CD14-positive monocyte (primary cell): ENCODE data around the gene FBLL1. TPM values are rescaled to one million over a fixed set of nuclear protein-coding genes. Genes with fewer than 3 reads are reported as not detected.

ENCODE experiments used
- DNase-seq, 3 donors: peaks; one replicate each; pipeline ENCODE4 v3.0.0-alpha.2; 2011 to 2022
- H2AFZ ChIP-seq: 2 replicates; pipeline ENCODE4 v1.6.0; 2012; ENCODE audit warnings: mild to moderate bottlenecking, low read depth, low read length, inconsistent platforms; ENCODE audit not compliant: insufficient read depth, poor library complexity, severe bottlenecking
- H3K27ac ChIP-seq, 2 donors: 1 replicate in 1 of 2; 2 replicates in 1 of 2; pipeline ENCODE4 v1.5.1; 2012 to 2013; ENCODE audit warnings: low read length in 2 of 2, control low read depth in 1 of 2, inconsistent platforms in 1 of 2, low read depth in 1 of 2, mild to moderate bottlenecking in 1 of 2
- H3K27me3 ChIP-seq, 2 donors: one replicate each; pipeline versions ENCODE4 v1.6.0 to v1.6.1; 2011 to 2013; ENCODE audit warnings: low read length in 2 of 2; ENCODE audit not compliant: control insufficient read depth in 2 of 2, insufficient read depth in 2 of 2
- H3K36me3 ChIP-seq, 2 donors: replicated peaks in 1 of 2; 1 replicate in 1 of 2; 2 replicates in 1 of 2; pipeline versions ENCODE4 v1.5.1 to v1.6.1; 2012 to 2013; ENCODE audit warnings: low read length in 2 of 2, control low read depth in 1 of 2, inconsistent platforms in 1 of 2, mild to moderate bottlenecking in 1 of 2; ENCODE audit not compliant: insufficient read depth in 2 of 2, control insufficient read depth in 1 of 2
- H3K4me1 ChIP-seq, 2 donors: 1 replicate in 1 of 2; 2 replicates in 1 of 2; pipeline versions ENCODE4 v1.5.1 to v1.6.1; 2012 to 2013; ENCODE audit warnings: low read length in 2 of 2, control low read depth in 1 of 2, inconsistent platforms in 1 of 2, mild to moderate bottlenecking in 1 of 2, moderate library complexity in 1 of 2; ENCODE audit not compliant: insufficient read depth in 2 of 2, control insufficient read depth in 1 of 2
- H3K4me2 ChIP-seq: replicated peaks from 2 replicates; pipeline ENCODE3; 2012; ENCODE audit warnings: low read length, moderate library complexity, mild to moderate bottlenecking; ENCODE audit not compliant: poor library complexity, severe bottlenecking; ENCODE audit errors: extremely low read depth
- H3K4me3 ChIP-seq, 3 experiments: fragments of 200-600 bp in 1 of 3; sonication (generic) in 1 of 3; replicated peaks in 1 of 3; 1 replicate in 2 of 3; 2 replicates in 1 of 3; pipeline ENCODE4 v1.5.1; 2011 to 2013; ENCODE audit warnings: low read length in 3 of 3, mild to moderate bottlenecking in 3 of 3, control low read depth in 2 of 3, low read depth in 2 of 3, inconsistent platforms in 1 of 3, moderate library complexity in 1 of 3
- H3K79me2 ChIP-seq: 2 replicates; pipeline ENCODE4 v1.6.0; 2012; ENCODE audit warnings: mild to moderate bottlenecking, control low read depth, inconsistent platforms, low read length, moderate library complexity; ENCODE audit not compliant: insufficient read depth
- H3K9ac ChIP-seq: 2 replicates; pipeline ENCODE4 v1.6.0; 2017; ENCODE audit warnings: low read length, mild to moderate bottlenecking; ENCODE audit not compliant: insufficient read depth, poor library complexity, severe bottlenecking
- H3K9me3 ChIP-seq, 2 donors: replicated peaks in 1 of 2; 1 replicate in 1 of 2; 2 replicates in 1 of 2; pipeline versions ENCODE4 v1.5.1 to v1.6.1; 2012 to 2013; ENCODE audit warnings: low read length in 2 of 2, control low read depth in 1 of 2; ENCODE audit not compliant: control insufficient read depth in 1 of 2, insufficient read depth in 1 of 2
- H4K20me1 ChIP-seq: 2 replicates; pipeline ENCODE4 v1.6.0; 2012; ENCODE audit warnings: mild to moderate bottlenecking, low read length, control low read depth, moderate library complexity; ENCODE audit not compliant: insufficient read depth
- H3K27ac Mint-ChIP-seq, 7 donors: one replicate each; pipeline ENCODE4 v1.8.0; 2020; ENCODE audit warnings: mild to moderate bottlenecking in 7 of 7, mixed read lengths in 7 of 7, moderate library complexity in 6 of 7, inconsistent platforms in 2 of 7
- H3K27me3 Mint-ChIP-seq, 3 donors: one replicate each; pipeline ENCODE4 v1.8.0; 2021 to 2022; ENCODE audit warnings: low read depth in 3 of 3, mild to moderate bottlenecking in 3 of 3, mixed read lengths in 3 of 3, moderate library complexity in 3 of 3, inconsistent platforms in 1 of 3
- H3K36me3 Mint-ChIP-seq, 2 donors: one replicate each; pipeline ENCODE4 v1.8.0; 2020; ENCODE audit warnings: mixed read lengths in 2 of 2, inconsistent platforms in 1 of 2, mild to moderate bottlenecking in 1 of 2
- H3K4me1 Mint-ChIP-seq: one replicate; pipeline ENCODE4 v1.8.0; 2020; ENCODE audit warnings: mild to moderate bottlenecking, mixed read lengths
- H3K4me3 Mint-ChIP-seq, 2 donors: one replicate each; pipeline ENCODE4 v1.8.0; 2020; ENCODE audit warnings: mild to moderate bottlenecking in 2 of 2, mixed read lengths in 2 of 2, moderate library complexity in 1 of 2
- H3K9me3 Mint-ChIP-seq, 7 donors: one replicate each; pipeline ENCODE4 v1.8.0; 2020 to 2022; ENCODE audit warnings: mixed read lengths in 7 of 7, mild to moderate bottlenecking in 6 of 7, moderate library complexity in 6 of 7, inconsistent platforms in 2 of 7
- WGBS: methylation state at CpG from one replicate; pipeline ENCODE4 v1.1.5; 2013; ENCODE audit warnings: missing lambda C conversion rate; ENCODE audit not compliant: insufficient coverage; 5-methylcytosine and 5-hydroxymethylcytosine counted together
- intact Hi-C, 2 donors: fragments of 100-400 bp; cut with micrococcal nuclease; formaldehyde crosslinking; loops; one replicate each; pipeline versions ENCODE4 v1.15.0 to v1.15.1; 2023
- polyA plus RNA-seq, 3 donors: library from polyadenylated mRNA; depleted of rRNA in 1 of 3; unstranded in 2 of 3; stranded (reverse) in 1 of 3; fragments of 300-500 nt in 2 of 3; fragments of >200 nt in 1 of 3; fragmentation: Illumina TruSeq in 2 of 3; gene quantifications; 1 replicate in 2 of 3; 2 replicates in 1 of 3; pipeline ENCODE4 v1.2.3, GENCODE V29; 2012 to 2021
- TF ChIP-seq, protein P1 (sequence below): fragments of 200-600 bp; IDR thresholded peaks from one replicate; pipeline ENCODE4 v1.8.0; 2022; ENCODE audit warnings: antibody characterized with exemption, mild to moderate bottlenecking

Gene FBLL1
- polyA plus RNA-seq, 3 donors: 0.08 TPM; not detected in 2

DNA sequence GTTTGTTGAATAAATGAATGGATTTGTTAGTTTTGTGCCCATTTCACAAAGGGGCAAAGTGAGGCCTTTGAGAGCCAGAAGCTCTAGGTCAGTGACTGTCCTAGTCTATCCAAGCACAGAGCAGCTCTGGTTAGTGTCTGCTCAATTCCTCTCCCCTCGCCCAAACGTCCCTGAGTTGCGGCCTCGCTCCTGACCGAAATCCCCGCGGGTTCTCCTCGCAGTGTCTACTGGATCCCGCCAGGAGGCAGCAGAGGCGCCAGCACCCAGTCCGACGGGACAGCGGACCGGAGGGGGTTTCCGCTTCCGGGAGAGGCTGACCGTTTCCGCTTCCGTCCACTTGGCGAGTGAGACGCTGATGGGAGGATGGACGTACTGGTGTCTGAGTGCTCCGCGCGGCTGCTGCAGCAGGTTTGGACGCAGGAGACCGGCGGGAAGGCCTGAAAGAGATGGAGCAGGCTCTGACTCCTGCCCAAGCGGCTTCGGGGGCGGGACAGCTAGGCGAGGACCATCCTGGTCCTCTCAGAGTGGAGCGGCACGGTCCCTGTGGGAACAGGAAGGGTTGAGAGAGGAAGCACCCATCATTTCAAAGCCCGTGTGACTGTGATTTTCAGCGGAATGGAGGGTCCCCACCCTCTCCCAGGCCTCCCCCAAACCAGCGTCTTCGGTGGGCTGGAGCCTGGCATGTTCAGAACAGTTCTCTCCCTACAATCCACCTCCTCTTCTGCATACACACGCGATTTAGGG is 42.8 kb upstream of the FBLL1 start, which contains the start of gene RARS1:
RARS1 (plus strand) TSS at position 336 of the 744 bp plus-strand sequence; CDS start at position 364, 28 bp downstream.
- intact Hi-C loops: loop anchor here (5.0 kb wide), 1 partner anchor 91 kb away; the partner anchor contains the start of gene PANK3 (in 2 of the 2)
- Histone ChIP-seq H3K36me3 (peaks cover 28 to 37% of the 10 kb centered on the region in 2 donors), H3K4me3 (peak within 1 kb of the TSS; percentile 63 to 90 (median 71)), H3K27ac (peak within 1 kb of the TSS; percentile 3 to 81), H3K9me3 (no peaks in the 10 kb centered on the region), H2AFZ (peak within 1 kb of the TSS; percentile 93), H3K27me3 (no peaks in the 10 kb centered on the region), H3K4me2 (peak within 1 kb of the TSS; percentile 99), H3K79me2 (peaks cover 22% of the 10 kb centered on the region), H4K20me1 (peaks cover 19% of the 10 kb centered on the region), H3K9ac (peak within 1 kb of the TSS; percentile 71), H3K4me1 (peaks cover 9 to 15% of the 10 kb centered on the region in 2 donors)
- Mint-ChIP-seq H3K4me1 (peaks cover 13% of the 10 kb centered on the region), H3K36me3 (peaks cover 26 to 34% of the 10 kb centered on the region in 2 donors), H3K27ac (peak within 1 kb of the TSS; percentile 85 to 95 (median 93)), H3K9me3 (peaks cover 0 to 2% (median 0%) of the 10 kb centered on the region in 7 donors), H3K27me3 (peaks cover 2 to 9% (median 4%) of the 10 kb centered on the region in 3 donors), H3K4me3 (peak within 1 kb of the TSS; percentile 100)
- peak; percentile 90 to 95 (median 92) for DNase-seq
- TF ChIP-seq, protein P1, sequence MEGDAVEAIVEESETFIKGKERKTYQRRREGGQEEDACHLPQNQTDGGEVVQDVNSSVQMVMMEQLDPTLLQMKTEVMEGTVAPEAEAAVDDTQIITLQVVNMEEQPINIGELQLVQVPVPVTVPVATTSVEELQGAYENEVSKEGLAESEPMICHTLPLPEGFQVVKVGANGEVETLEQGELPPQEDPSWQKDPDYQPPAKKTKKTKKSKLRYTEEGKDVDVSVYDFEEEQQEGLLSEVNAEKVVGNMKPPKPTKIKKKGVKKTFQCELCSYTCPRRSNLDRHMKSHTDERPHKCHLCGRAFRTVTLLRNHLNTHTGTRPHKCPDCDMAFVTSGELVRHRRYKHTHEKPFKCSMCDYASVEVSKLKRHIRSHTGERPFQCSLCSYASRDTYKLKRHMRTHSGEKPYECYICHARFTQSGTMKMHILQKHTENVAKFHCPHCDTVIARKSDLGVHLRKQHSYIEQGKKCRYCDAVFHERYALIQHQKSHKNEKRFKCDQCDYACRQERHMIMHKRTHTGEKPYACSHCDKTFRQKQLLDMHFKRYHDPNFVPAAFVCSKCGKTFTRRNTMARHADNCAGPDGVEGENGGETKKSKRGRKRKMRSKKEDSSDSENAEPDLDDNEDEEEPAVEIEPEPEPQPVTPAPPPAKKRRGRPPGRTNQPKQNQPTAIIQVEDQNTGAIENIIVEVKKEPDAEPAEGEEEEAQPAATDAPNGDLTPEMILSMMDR: peak; percentile 95
- under 1% methylated on average over 33 of the region's 40 CpGs for WGBS

DNA sequence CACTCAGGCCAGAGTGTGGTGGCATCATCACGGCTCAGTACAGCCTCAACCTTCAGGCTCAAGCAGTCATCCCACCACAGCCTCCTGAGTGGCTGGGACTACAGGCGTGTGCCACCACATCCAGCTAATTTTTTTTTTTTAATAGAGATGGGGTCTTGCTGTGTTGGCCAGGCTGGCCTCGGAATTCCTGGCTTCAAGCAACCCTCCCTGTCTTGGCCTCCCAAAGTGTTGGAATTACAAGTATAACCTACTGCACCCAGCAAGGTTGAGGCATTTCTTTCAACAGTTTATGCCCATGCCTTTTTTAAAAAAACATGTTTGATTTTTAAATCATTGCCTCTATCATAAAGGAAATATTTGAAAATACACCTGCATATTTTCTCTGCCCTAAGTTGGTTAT is 40.0 kb upstream of the FBLL1 start:
- H3K9ac ChIP-seq: no peak overlapping the region
- Mint-ChIP-seq H3K4me3 (no peak overlapping the region), H3K4me1 (peaks cover 13% of the 10 kb centered on the region), H3K9me3 (peaks cover 0 to 2% (median 0%) of the 10 kb centered on the region in 7 donors), H3K36me3 (peaks cover 52 to 60% of the 10 kb centered on the region in 2 donors), H3K27me3 (peaks cover 2 to 7% (median 4%) of the 10 kb centered on the region in 3 donors), H3K27ac (no peak overlapping the region)
- H3K4me1 ChIP-seq: peaks cover 9 to 15% of the 10 kb centered on the region in 2 donors
- H3K4me2 ChIP-seq: no peak overlapping the region
- TF ChIP-seq, protein P1: no peak
- no peaks in the 10 kb centered on the region for H3K27me3 ChIP-seq
- intact Hi-C loops: loop anchor here (5.0 kb wide), 1 partner anchor 88 kb away; the partner anchor contains the start of gene PANK3 (in 2 of the 2)
- no peak for DNase-seq
- H2AFZ ChIP-seq: no peak overlapping the region
- peaks cover 22% of the 10 kb centered on the region for H3K79me2 ChIP-seq
- H3K36me3 ChIP-seq: peaks cover 53 to 64% of the 10 kb centered on the region in 2 donors
- no peak overlapping the region for H3K27ac ChIP-seq
- no peak overlapping the region for H3K4me3 ChIP-seq
- H3K9me3 ChIP-seq: no peaks in the 10 kb centered on the region
- no CpG with 5 or more reads among the region's 3 CpGs for WGBS
- H4K20me1 ChIP-seq: peaks cover 33% of the 10 kb centered on the region
